GM12878 (cell line): ENCODE measurements around the gene LMTK2. TPM values are rescaled to one million over a fixed set of nuclear protein-coding genes. Genes with fewer than 3 reads are reported as not detected.

Experiments used
- ATAC-seq: fragments of 200-7000 bp; cut with Tn5 transposase; 3 replicates; pipeline ENCODE4 v1.9.1; 2020; ENCODE audit warnings: mild to moderate bottlenecking, moderate library complexity
- BruUV-seq: library from RNA; stranded (reverse); fragments of 400-500 nt; replicated peaks from 2 replicates; lab custom pipeline; 2021; lab: Mats Ljungman, UMichigan
- CTCF ChIA-PET: fragments of 300-600 bp; sonication (Branson Sonifier 250); formaldehyde crosslinking; extraction: SDS; loops from one replicate; lab custom pipeline; 2021; ENCODE audit warnings: inconsistent platforms; lab: Yijun Ruan, JAX
- POLR2A ChIA-PET: fragments of 350-600 bp; formaldehyde crosslinking; extraction: SDS; loops from one replicate; lab custom pipeline; 2021; ENCODE audit warnings: inconsistent platforms; lab: Charles Lee
- RAD21 ChIA-PET: fragments of 300-600 bp; sonication (Branson Sonifier 250); formaldehyde crosslinking; loops from one replicate; lab custom pipeline; 2023; ENCODE audit warnings: antibody characterized with exemption; ENCODE audit not compliant: unreplicated experiment; lab: Charles Lee
- SMC1A ChIA-PET: fragments of 300-600 bp; sonication (Branson Sonifier 250); formaldehyde crosslinking; loops from one replicate; lab custom pipeline; 2023; ENCODE audit not compliant: unreplicated experiment, uncharacterized antibody; lab: Charles Lee
- DNase-seq: peaks from one replicate; pipeline ENCODE4 v3.0.0-alpha.2; 2011; ENCODE audit warnings: low read depth, low spot score
- FAIRE-seq: peaks from 3 replicates; lab custom pipeline; 2011; peaks lifted over from hg19 to GRCh38; lab: Jason Lieb, UNC
- H2AFZ ChIP-seq: 2 replicates; pipeline ENCODE4 v1.6.0; 2011; ENCODE audit warnings: low read depth, low read length, control low read depth; ENCODE audit not compliant: control insufficient read depth
- H3K27ac ChIP-seq: 2 replicates; pipeline ENCODE4 v1.5.1; 2011; ENCODE audit warnings: control low read depth; ENCODE audit not compliant: control insufficient read depth, insufficient read depth
- H3K27me3 ChIP-seq, 2 experiments: replicated peaks in 1 of 2; 2 replicates each; pipeline versions ENCODE4 v1.6.0 to v1.6.1; 2011; ENCODE audit warnings: low read length in 1 of 2; ENCODE audit not compliant: control insufficient read depth in 2 of 2, insufficient read depth in 2 of 2
- H3K36me3 ChIP-seq, 2 experiments: 2 replicates each; pipeline ENCODE4 v1.5.1; 2011; ENCODE audit warnings: low read length in 1 of 2; ENCODE audit not compliant: control insufficient read depth in 2 of 2, insufficient read depth in 2 of 2
- H3K4me1 ChIP-seq: 2 replicates; pipeline ENCODE4 v1.6.1; 2011; ENCODE audit warnings: mild to moderate bottlenecking, low read length, moderate library complexity, mixed read lengths; ENCODE audit not compliant: control insufficient read depth, insufficient read depth
- H3K4me2 ChIP-seq: 2 replicates; pipeline ENCODE4 v1.6.0; 2011; ENCODE audit warnings: control low read depth; ENCODE audit not compliant: control insufficient read depth, insufficient read depth
- H3K4me3 ChIP-seq: fragments of 200-600 bp; sonication (generic); 2 replicates; pipeline ENCODE4 v1.5.1; 2016
- H3K79me2 ChIP-seq: 2 replicates; pipeline ENCODE4 v1.6.0; 2011; ENCODE audit warnings: low read length; ENCODE audit not compliant: control insufficient read depth, insufficient read depth
- H3K9ac ChIP-seq: 2 replicates; pipeline ENCODE4 v1.8.0; 2011; ENCODE audit warnings: low read length, control low read depth, mixed read lengths; ENCODE audit not compliant: control insufficient read depth, insufficient read depth
- H3K9me3 ChIP-seq: replicated peaks from 3 replicates; pipeline ENCODE4 v1.5.1; 2011; ENCODE audit warnings: mild to moderate bottlenecking, low read length; ENCODE audit not compliant: control insufficient read depth, insufficient read depth
- H4K20me1 ChIP-seq: 2 replicates; pipeline ENCODE4 v1.6.0; 2011; ENCODE audit not compliant: control insufficient read depth, insufficient read depth
- ATF2 ChIP-seq: IDR thresholded peaks from 2 replicates; pipeline ENCODE4 v1.6.1; 2012; ENCODE audit warnings: low read length, inconsistent platforms
- BCL3 ChIP-seq: IDR thresholded peaks from 2 replicates; pipeline ENCODE4 v1.6.1; 2011; ENCODE audit warnings: borderline replicate concordance, low read depth, mild to moderate bottlenecking, moderate library complexity, low read length; ENCODE audit not compliant: insufficient read depth, poor library complexity, severe bottlenecking
- BRCA1 ChIP-seq: IDR thresholded peaks from 2 replicates; pipeline ENCODE4 v1.6.1; 2011; ENCODE audit warnings: low read depth, low read length, improper control_type of control experiment
- CBFB ChIP-seq: IDR thresholded peaks from 2 replicates; pipeline ENCODE4 v1.6.1; 2016; ENCODE audit warnings: antibody characterized with exemption, low read depth
- DPF2 ChIP-seq: fragments of 450-650 bp; IDR thresholded peaks from 2 replicates; pipeline ENCODE4 v1.6.1; 2017; ENCODE audit warnings: mild to moderate bottlenecking
- JUND ChIP-seq: IDR thresholded peaks from 2 replicates; pipeline ENCODE4 v1.6.1; 2012; ENCODE audit warnings: low read depth, mild to moderate bottlenecking, low read length, improper control_type of control experiment, moderate library complexity
- KAT2A ChIP-seq: conservative IDR thresholded peaks from 2 replicates; pipeline ENCODE4 v1.6.1; 2011; ENCODE audit warnings: low read depth, low read length; ENCODE audit not compliant: control insufficient read depth
- MEF2B ChIP-seq: fragments of 450-650 bp; IDR thresholded peaks from 2 replicates; pipeline ENCODE4 v1.6.1; 2018; ENCODE audit warnings: mild to moderate bottlenecking, moderate library complexity; ENCODE audit not compliant: partially characterized antibody, poor library complexity, severe bottlenecking
- PBX3 ChIP-seq: IDR thresholded peaks from 2 replicates; pipeline ENCODE4 v1.6.1; 2011; ENCODE audit warnings: mild to moderate bottlenecking, low read depth, low read length, moderate library complexity; ENCODE audit not compliant: insufficient replicate concordance
- PRDM15 ChIP-seq: fragments of 450-650 bp; formaldehyde crosslinking; IDR thresholded peaks from 2 replicates; pipeline ENCODE4 v1.4.0; 2020; ENCODE audit warnings: mild to moderate bottlenecking, moderate library complexity
- RAD21 ChIP-seq: IDR thresholded peaks from 2 replicates; pipeline ENCODE4 v1.6.1; 2011; ENCODE audit warnings: mild to moderate bottlenecking, low read depth, low read length, moderate library complexity; ENCODE audit not compliant: insufficient read depth
- SIX5 ChIP-seq: IDR thresholded peaks from 2 replicates; pipeline ENCODE4 v1.6.1; 2011; ENCODE audit warnings: mild to moderate bottlenecking, low read depth, low read length, moderate library complexity; ENCODE audit not compliant: severe bottlenecking
- SREBF2 ChIP-seq: IDR thresholded peaks from 2 replicates; pipeline ENCODE4 v1.6.1; 2012; ENCODE audit warnings: mild to moderate bottlenecking, low read length
- YY1 ChIP-seq: IDR thresholded peaks from 2 replicates; pipeline ENCODE4 v1.6.1; 2011; ENCODE audit warnings: low read depth, mild to moderate bottlenecking, low read length
- WGBS: methylation state at CpG from one replicate; pipeline ENCODE4 v1.1.6; 2016; ENCODE audit warnings: low lambda C conversion rate; ENCODE audit not compliant: insufficient replicate concordance, insufficient coverage; ENCODE audit errors: missing lambda C conversion rate; 5-methylcytosine and 5-hydroxymethylcytosine counted together
- in situ Hi-C: fragments of 300-500 bp; cut with MboI; formaldehyde crosslinking; loops from 9 replicates; pipeline ENCODE4 v1.14.3; 2018; ENCODE audit warnings: mixed read lengths
- intact Hi-C: fragments of 100-400 bp; cut with micrococcal nuclease; formaldehyde crosslinking; loops from one replicate; pipeline ENCODE4 v1.14.2; 2022; ENCODE audit not compliant: unreplicated experiment
- polyA plus RNA-seq, 11 experiments: library from polyadenylated mRNA; depleted of rRNA in 4 of 11; unstranded in 6 of 11; stranded (reverse) in 5 of 11; fragments of >200 nt; fragmentation: Nextera tagmentation in 4 of 11; fragmentation: Illumina TruSeq in 1 of 11; extraction: Ambion mirVana in 4 of 11; extraction: Trizol in 1 of 11; gene quantifications; 1 replicate in 1 of 11; 2 replicates in 10 of 11; pipeline versions ENCODE4 v1.2.1 to v1.2.3, GENCODE V29; 2011 to 2016; ENCODE audit warnings: inconsistent platforms in 2 of 11, missing spikeins in 2 of 11, low read depth in 1 of 11
- total RNA-seq, 4 experiments: library from RNA; depleted of rRNA in 3 of 4; stranded (reverse); fragments of >200 nt in 3 of 4; fragmentation: Illumina TruSeq in 1 of 4; extraction: Trizol in 1 of 4; gene quantifications; 2 replicates each; pipeline versions ENCODE4 v1.2.1 to v1.2.3, GENCODE V29; 2013 to 2021

LMTK2 gene
- total and polyA plus RNA-seq, 10 of the 15 experiments (the other 5 are each of a cell fraction or from before 2014, with no cell fraction given), result 0.68 to 8.7 (median 4.6) TPM

GRCh38 chr7:98240961-98241673 lies 134.5 kb downstream of the LMTK2 start:
- Histone ChIP-seq H3K4me3 (no peak overlapping the region), H3K9me3 (no peaks in the 10 kb centered on the region), H3K27me3 (no peaks in the 10 kb centered on the region), H2AFZ (no peak overlapping the region), H3K4me1 (no peaks in the 10 kb centered on the region), H4K20me1 (no peaks in the 10 kb centered on the region), H3K79me2 (no peaks in the 10 kb centered on the region), H3K9ac (no peak overlapping the region), H3K36me3 (no peaks in the 10 kb centered on the region), H3K27ac (no peak overlapping the region), H3K4me2 (no peak overlapping the region)
- ChIA-PET RAD21 (interaction anchor here (0.7 to 1.8 kb wide), 2 partner anchors 38 to 39 kb away, joined by 3 read pairs; no protein-coding TSS in a partner anchor), CTCF (interaction anchor here (0.6 to 1.6 kb wide), 7 partner anchors 9 to 959 kb away, joined by 3 to 6 read pairs (median 3); partner anchors contain the start of gene LMTK2), SMC1A (interaction anchor here (1.4 kb wide), 1 partner anchor 10 kb away, joined by 4 read pairs; no protein-coding TSS in a partner anchor), POLR2A (no interaction called here)
- no TSS peak for BruUV-seq
- peak; percentile 95 for ATAC-seq
- in situ Hi-C loops, result loop anchor here (5.0 kb wide), 1 partner anchor 219 kb away; no protein-coding TSS in a partner anchor
- intact Hi-C loops, result loop anchor here (1.0 to 2.0 kb wide), 2 partner anchors 72 to 220 kb away; no protein-coding TSS in a partner anchor
- DNase-seq, result no peak
- 50% methylated on average over 19 of the region's 19 CpGs for WGBS
- FAIRE-seq, result peak; percentile 77
- TF ChIP-seq PRDM15 (CRISPR knock-in tag), result no peak
- TF ChIP-seq BCL3, result no peak
- TF ChIP-seq ATF2, result no peak
- TF ChIP-seq SREBF2, result no peak
- TF ChIP-seq DPF2, result no peak
- TF ChIP-seq JUND, result no peak
- no peak for TF ChIP-seq KAT2A
- no peak for TF ChIP-seq MEF2B
- TF ChIP-seq PBX3, result no peak
- TF ChIP-seq BRCA1, result no peak
- 0 out of 2 replicates have a peak, but pooled peaks have one; percentile 20 for TF ChIP-seq YY1
- peak; percentile 89 for TF ChIP-seq RAD21
- no peak for TF ChIP-seq SIX5
- TF ChIP-seq CBFB, result no peak
